ENCODE measurements around the gene TANK.

DNA sequence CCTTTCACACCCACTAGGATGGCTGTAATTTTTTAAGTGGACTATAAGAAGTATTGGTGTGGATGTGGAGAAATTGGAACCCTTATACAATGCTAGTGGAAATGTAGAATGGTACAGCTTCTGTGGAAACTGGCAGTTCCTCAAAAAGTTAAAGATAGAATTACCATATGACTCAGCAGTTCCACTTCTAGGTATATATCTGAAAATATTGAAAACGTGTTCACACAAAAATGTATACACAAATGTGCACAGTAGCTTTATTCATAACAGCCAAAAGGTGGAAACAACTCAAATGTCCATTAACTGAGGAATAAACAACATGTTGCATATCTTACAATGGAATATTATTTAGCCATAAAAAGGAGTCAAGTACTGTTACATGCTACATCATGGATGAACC, 17.7 kb downstream of the TANK start:
- TF ChIP-seq EZH2 (IDR thresholded peaks at IDR 0.05; ENCODE audit: low read depth, unreplicated experiment) (no peak), STAT1 (IDR thresholded peaks at IDR 0.05; ENCODE audit: unreplicated experiment) (no peak)
- TF ChIP-seq, protein P1, sequence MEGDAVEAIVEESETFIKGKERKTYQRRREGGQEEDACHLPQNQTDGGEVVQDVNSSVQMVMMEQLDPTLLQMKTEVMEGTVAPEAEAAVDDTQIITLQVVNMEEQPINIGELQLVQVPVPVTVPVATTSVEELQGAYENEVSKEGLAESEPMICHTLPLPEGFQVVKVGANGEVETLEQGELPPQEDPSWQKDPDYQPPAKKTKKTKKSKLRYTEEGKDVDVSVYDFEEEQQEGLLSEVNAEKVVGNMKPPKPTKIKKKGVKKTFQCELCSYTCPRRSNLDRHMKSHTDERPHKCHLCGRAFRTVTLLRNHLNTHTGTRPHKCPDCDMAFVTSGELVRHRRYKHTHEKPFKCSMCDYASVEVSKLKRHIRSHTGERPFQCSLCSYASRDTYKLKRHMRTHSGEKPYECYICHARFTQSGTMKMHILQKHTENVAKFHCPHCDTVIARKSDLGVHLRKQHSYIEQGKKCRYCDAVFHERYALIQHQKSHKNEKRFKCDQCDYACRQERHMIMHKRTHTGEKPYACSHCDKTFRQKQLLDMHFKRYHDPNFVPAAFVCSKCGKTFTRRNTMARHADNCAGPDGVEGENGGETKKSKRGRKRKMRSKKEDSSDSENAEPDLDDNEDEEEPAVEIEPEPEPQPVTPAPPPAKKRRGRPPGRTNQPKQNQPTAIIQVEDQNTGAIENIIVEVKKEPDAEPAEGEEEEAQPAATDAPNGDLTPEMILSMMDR (conservative IDR thresholded peaks at IDR 0.05; ENCODE audit: low read depth in 2 of 2): no peak
